Measurements from ENCODE around the gene S100A14. TPM values are rescaled to one million over a fixed set of nuclear protein-coding genes. Genes with fewer than 3 reads are reported as not detected.

S100A14 gene
- total and polyA plus RNA-seq, 2 of the 4 experiments (the other 2 are of a cell fraction), result 0.10 TPM; not detected in 1

DNA sequence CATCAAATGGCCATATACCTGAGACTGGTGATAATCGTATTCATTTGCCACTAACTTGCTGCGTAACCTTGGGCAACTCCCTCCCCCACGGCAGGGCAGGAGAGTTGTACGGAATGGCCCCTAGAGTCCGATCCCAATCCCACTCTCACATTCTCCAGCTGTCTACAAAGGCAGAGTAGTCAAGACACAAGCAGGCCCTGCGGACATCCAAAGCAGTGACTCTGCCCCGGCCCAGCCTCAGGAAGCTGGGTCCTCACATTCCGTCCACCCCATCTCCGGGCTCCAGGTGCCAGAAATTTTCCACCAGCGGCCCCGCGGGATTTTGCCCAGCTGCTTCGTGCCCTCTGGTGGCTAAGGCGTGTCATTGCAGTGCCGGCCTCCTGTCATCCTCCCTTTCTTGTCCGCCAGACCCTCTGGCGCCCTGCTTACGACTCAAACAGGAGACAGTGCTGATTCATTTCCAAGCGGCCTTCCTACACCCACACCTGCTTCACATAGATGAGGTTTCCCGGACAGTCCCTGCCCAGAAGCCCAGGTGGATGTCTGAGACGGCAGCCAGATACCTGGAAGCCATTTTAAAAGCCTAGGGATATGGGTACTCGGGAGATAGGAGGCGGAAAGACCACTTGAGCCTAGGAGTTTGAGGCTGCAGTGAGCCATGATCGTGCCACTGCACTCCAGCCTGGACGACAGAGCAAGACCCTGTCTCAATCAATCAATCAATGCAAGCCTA is 47.6 kb downstream of the S100A14 start:
- peak overlapping the region; percentile 99; the same call in 2 of the 3 replicates for H2BK15ac ChIP-seq (ENCODE audit: low read depth, low read length)
- peaks cover 4 to 45% of the 10 kb centered on the region in 2 experiments; a peak in 3 of 4 replicates for H3K79me1 ChIP-seq (ENCODE audit: low read depth in 1 of 2, low read length in 2 of 2)
- peaks cover 33% of the 10 kb centered on the region for H3K9me1 ChIP-seq (ENCODE audit: insufficient read depth, low read length)
- H2AK5ac ChIP-seq (ENCODE audit: low read depth, low read length), result peak overlapping the region; percentile 100
- in situ Hi-C loops (cut with MboI; ENCODE audit: low sequenced_read_pairs) (loop anchor here (5.0 to 10.0 kb wide), 2 partner anchors 36 to 54 kb away; no protein-coding TSS in a partner anchor), intact Hi-C loops (cut with micrococcal nuclease) (loop anchor here (1.0 kb wide), 3 partner anchors 35 to 216 kb away; no protein-coding TSS in a partner anchor), dilution Hi-C loops (cut with HindIII; ENCODE audit: low sequenced_read_pairs, unreplicated experiment) (no loop called here)
- H2AFZ ChIP-seq (replicated peaks; ENCODE audit: low read length, poor library complexity), result peak overlapping the region; percentile 96
- H3K27ac ChIP-seq (ENCODE audit: insufficient read depth, low read length), result peak overlapping the region; percentile 94
- WGBS, 2 experiments (ENCODE audit: extremely low coverage in 2 of 2, insufficient read length in 1 of 2), result 5% methylated on average over 11 of the region's 25 CpGs; no CpG with 5 or more reads in 1 of the 2 experiments
- no peaks in the 10 kb centered on the region for H4K20me1 ChIP-seq (ENCODE audit: insufficient read depth, low read length)
- H3K4me3 ChIP-seq (ENCODE audit: insufficient read depth, low read depth, low read length), result no peak overlapping the region
- H3K4me2 ChIP-seq (ENCODE audit: low read depth, low read length), result peak overlapping the region; percentile 60
- H3K4me1 ChIP-seq (ENCODE audit: control insufficient read depth, insufficient read depth, low read length), result peaks cover 35% of the 10 kb centered on the region
- H3K4ac ChIP-seq (ENCODE audit: low read depth, low read length), result peak overlapping the region; percentile 100
- peak overlapping the region; percentile 92 for H2AK9ac ChIP-seq (replicated peaks; ENCODE audit: low read depth, low read length, poor library complexity)
- peak overlapping the region; percentile 74 for H3K23ac ChIP-seq (ENCODE audit: low read depth, low read length)
- DNase-seq (peak; percentile 84), ATAC-seq (ENCODE audit: low read depth) (peak; percentile 44)
- H3K9me3 ChIP-seq (ENCODE audit: control insufficient read depth, insufficient read depth, low read length), result no peaks in the 10 kb centered on the region
- H2BK5ac ChIP-seq (ENCODE audit: low read depth, low read length, poor library complexity, severe bottlenecking), result peak overlapping the region; percentile 98
- H4K8ac ChIP-seq (ENCODE audit: low read depth in 2 of 2, low read length in 2 of 2), result peak overlapping the region; percentile 96 to 97
- peak overlapping the region; percentile 98 for H3K14ac ChIP-seq (replicated peaks; ENCODE audit: low read depth, low read length)
- peak overlapping the region; percentile 100 for H4K91ac ChIP-seq (ENCODE audit: insufficient read depth, low read depth, low read length)
- H3K9ac ChIP-seq (ENCODE audit: low read depth, low read length), result peak overlapping the region; percentile 20
- peak overlapping the region; percentile 100 for H2BK20ac ChIP-seq (ENCODE audit: low read depth, low read length)
- no peaks in the 10 kb centered on the region for H3K36me3 ChIP-seq (ENCODE audit: control insufficient read depth, insufficient read depth, low read length)
- no peaks in the 10 kb centered on the region for H3K27me3 ChIP-seq (ENCODE audit: control insufficient read depth, insufficient read depth, low read length)
- peak overlapping the region; percentile 90 for H3K18ac ChIP-seq (ENCODE audit: low read depth, low read length)
- BruUV-seq (replicated peaks), result no TSS peak
- POLR2A ChIA-PET (ENCODE audit: unreplicated experiment), result interaction anchor here (0.5 to 3.7 kb wide), 6 partner anchors 34 to 86 kb away, joined by 3 to 28 read pairs (median 4); partner anchors contain the start of genes CHTOP, S100A13 and S100A6
- peak overlapping the region; percentile 62 for H3K56ac ChIP-seq (ENCODE audit: extremely low read depth, insufficient read depth, low read length)
- CTCF ChIA-PET, result interaction anchor here (0.6 to 1.7 kb wide), 12 partner anchors 10 to 81 kb away, joined by 3 to 19 read pairs (median 6); partner anchors contain the start of genes S100A13 and S100A6
- peak overlapping the region; percentile 74 for H4K5ac ChIP-seq (ENCODE audit: low read depth, low read length)
- H2BK120ac ChIP-seq (ENCODE audit: low read depth, low read length), result peak overlapping the region; percentile 100
- no peak for TF ChIP-seq FOS (IDR thresholded peaks at IDR 0.05; ENCODE audit: low read depth, low read length)
- 0 out of 2 replicates have a peak, but pooled peaks have one; percentile 61 for TF ChIP-seq MAZ (IDR thresholded peaks at IDR 0.05; ENCODE audit: borderline replicate concordance, low read depth, low read length)
- no peak for TF ChIP-seq NFE2L2 (IDR thresholded peaks at IDR 0.05; ENCODE audit: low read depth, low read length)
- peak; percentile 68 for TF ChIP-seq POLR2A (IDR thresholded peaks at IDR 0.05; ENCODE audit: low read depth, low read length)
- TF ChIP-seq, protein P1, sequence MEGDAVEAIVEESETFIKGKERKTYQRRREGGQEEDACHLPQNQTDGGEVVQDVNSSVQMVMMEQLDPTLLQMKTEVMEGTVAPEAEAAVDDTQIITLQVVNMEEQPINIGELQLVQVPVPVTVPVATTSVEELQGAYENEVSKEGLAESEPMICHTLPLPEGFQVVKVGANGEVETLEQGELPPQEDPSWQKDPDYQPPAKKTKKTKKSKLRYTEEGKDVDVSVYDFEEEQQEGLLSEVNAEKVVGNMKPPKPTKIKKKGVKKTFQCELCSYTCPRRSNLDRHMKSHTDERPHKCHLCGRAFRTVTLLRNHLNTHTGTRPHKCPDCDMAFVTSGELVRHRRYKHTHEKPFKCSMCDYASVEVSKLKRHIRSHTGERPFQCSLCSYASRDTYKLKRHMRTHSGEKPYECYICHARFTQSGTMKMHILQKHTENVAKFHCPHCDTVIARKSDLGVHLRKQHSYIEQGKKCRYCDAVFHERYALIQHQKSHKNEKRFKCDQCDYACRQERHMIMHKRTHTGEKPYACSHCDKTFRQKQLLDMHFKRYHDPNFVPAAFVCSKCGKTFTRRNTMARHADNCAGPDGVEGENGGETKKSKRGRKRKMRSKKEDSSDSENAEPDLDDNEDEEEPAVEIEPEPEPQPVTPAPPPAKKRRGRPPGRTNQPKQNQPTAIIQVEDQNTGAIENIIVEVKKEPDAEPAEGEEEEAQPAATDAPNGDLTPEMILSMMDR (conservative IDR thresholded peaks at IDR 0.05; ENCODE audit: low read depth, low read length), result peak; percentile 98
- no peak for TF ChIP-seq RFX5 (IDR thresholded peaks at IDR 0.05; ENCODE audit: low read depth, low read length)
- TF ChIP-seq, protein P2, sequence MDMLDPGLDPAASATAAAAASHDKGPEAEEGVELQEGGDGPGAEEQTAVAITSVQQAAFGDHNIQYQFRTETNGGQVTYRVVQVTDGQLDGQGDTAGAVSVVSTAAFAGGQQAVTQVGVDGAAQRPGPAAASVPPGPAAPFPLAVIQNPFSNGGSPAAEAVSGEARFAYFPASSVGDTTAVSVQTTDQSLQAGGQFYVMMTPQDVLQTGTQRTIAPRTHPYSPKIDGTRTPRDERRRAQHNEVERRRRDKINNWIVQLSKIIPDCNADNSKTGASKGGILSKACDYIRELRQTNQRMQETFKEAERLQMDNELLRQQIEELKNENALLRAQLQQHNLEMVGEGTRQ (IDR thresholded peaks at IDR 0.05; ENCODE audit: low read depth, low read length), result no peak
- TF ChIP-seq MAFK (IDR thresholded peaks at IDR 0.05; ENCODE audit: low read depth, low read length), result no peak
- no peak for TF ChIP-seq MXI1 (IDR thresholded peaks at IDR 0.05; ENCODE audit: borderline replicate concordance, low read depth, low read length)
- TF ChIP-seq CHD1 (IDR thresholded peaks at IDR 0.05; ENCODE audit: low read depth, low read length), result no peak
- no peak for TF ChIP-seq RCOR1 (IDR thresholded peaks at IDR 0.05; ENCODE audit: insufficient replicate concordance, low read length)
- peak; percentile 99 for TF ChIP-seq RAD21 (IDR thresholded peaks at IDR 0.05; ENCODE audit: low read length)
- no peak for TF ChIP-seq BHLHE40 (IDR thresholded peaks at IDR 0.05; ENCODE audit: low read depth, low read length)
- no peak for TF ChIP-seq CEBPB (IDR thresholded peaks at IDR 0.05; ENCODE audit: low read depth, low read length)
